ENCODE results near the gene CAPRIN2. TPM values are rescaled to one million over a fixed set of nuclear protein-coding genes. Genes with fewer than 3 reads are reported as not detected.

The CAPRIN2 gene
- total RNA-seq, 1 experiment from 2014 or later, result 123 TPM

DNA sequence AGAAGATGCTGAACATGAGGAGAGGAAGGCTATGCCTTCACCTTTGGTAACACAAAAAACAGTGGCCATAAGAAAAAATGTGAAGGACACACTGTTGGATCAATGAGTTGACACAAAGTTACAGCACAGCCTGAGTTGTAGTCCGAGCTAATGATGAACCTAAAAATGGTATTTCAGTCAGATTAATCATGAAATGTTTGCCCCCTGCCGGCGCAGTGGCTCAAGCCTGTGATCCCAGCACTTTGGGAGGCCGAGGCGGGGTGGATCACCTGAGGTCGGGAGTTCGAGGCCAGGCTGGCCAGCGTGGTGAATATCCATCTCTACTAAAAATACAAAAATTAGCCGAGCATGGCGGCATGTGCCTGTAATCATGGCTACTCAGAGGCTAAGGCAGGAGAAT, 1.3 kb upstream of the CAPRIN2 start:
- no peak for DNase-seq
- Histone ChIP-seq H4K20me1 (ENCODE audit: control insufficient read depth, insufficient read depth, insufficient read length) (no peaks in the 10 kb centered on the region), H3K79me1 (ENCODE audit: insufficient read depth, low read depth, low read length, poor library complexity, severe bottlenecking) (no peaks in the 10 kb centered on the region), H3K79me2 (ENCODE audit: insufficient read depth, low read length) (peaks cover 13% of the 10 kb centered on the region; the same call in 1 of the 2 replicates), H4K5ac (ENCODE audit: insufficient read length, low read depth, low read length) (no peak overlapping the region), H3K4me1 (ENCODE audit: insufficient read depth, low read length) (peaks cover 5% of the 10 kb centered on the region), H3K27me3 (ENCODE audit: insufficient read depth, low read length) (no peaks in the 10 kb centered on the region), H3K27ac (ENCODE audit: insufficient read length, low read depth, low read length) (no peak overlapping the region), H3K9me3 (ENCODE audit: control insufficient read depth, low read depth, low read length) (no peaks in the 10 kb centered on the region), H3K4me2 (ENCODE audit: insufficient read depth, insufficient read length, low read length) (no peak overlapping the region), H3K18ac (ENCODE audit: insufficient read length, low read depth, low read length) (no peak overlapping the region), H2BK120ac (ENCODE audit: low read depth, low read length, poor library complexity, severe bottlenecking) (no peak overlapping the region), H3K23ac (ENCODE audit: insufficient read length, low read depth, low read length) (no peak overlapping the region), H3K9ac (ENCODE audit: extremely low read depth, insufficient read length, low read length) (no peak overlapping the region), H2BK12ac (ENCODE audit: insufficient read length, low read depth, low read length) (no peak overlapping the region), H2BK15ac (ENCODE audit: low read depth, low read length) (no peak overlapping the region), H4K8ac (replicated peaks; ENCODE audit: insufficient read length, low read depth, low read length) (no peak overlapping the region), H2AFZ (ENCODE audit: low read length) (no peak overlapping the region), H3K4ac (ENCODE audit: low read depth, low read length) (no peak overlapping the region), H3K56ac (ENCODE audit: insufficient read length, low read depth, low read length) (no peak overlapping the region), H2BK5ac (ENCODE audit: insufficient read length, low read length) (no peak overlapping the region), H3T11ph (ENCODE audit: low read length) (no peak overlapping the region), H3K14ac (ENCODE audit: insufficient read depth, low read length) (no peak overlapping the region), H3K23me2 (ENCODE audit: insufficient read length, low read depth, low read length, poor library complexity, severe bottlenecking) (peaks cover 9% of the 10 kb centered on the region), H2BK20ac (ENCODE audit: low read depth, low read length, poor library complexity, severe bottlenecking) (no peak overlapping the region), H2AK5ac (ENCODE audit: insufficient read length, low read length) (no peak overlapping the region), H4K91ac (ENCODE audit: insufficient read length, low read depth, low read length) (no peak overlapping the region)
- TF ChIP-seq, protein P1, sequence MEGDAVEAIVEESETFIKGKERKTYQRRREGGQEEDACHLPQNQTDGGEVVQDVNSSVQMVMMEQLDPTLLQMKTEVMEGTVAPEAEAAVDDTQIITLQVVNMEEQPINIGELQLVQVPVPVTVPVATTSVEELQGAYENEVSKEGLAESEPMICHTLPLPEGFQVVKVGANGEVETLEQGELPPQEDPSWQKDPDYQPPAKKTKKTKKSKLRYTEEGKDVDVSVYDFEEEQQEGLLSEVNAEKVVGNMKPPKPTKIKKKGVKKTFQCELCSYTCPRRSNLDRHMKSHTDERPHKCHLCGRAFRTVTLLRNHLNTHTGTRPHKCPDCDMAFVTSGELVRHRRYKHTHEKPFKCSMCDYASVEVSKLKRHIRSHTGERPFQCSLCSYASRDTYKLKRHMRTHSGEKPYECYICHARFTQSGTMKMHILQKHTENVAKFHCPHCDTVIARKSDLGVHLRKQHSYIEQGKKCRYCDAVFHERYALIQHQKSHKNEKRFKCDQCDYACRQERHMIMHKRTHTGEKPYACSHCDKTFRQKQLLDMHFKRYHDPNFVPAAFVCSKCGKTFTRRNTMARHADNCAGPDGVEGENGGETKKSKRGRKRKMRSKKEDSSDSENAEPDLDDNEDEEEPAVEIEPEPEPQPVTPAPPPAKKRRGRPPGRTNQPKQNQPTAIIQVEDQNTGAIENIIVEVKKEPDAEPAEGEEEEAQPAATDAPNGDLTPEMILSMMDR (conservative IDR thresholded peaks at IDR 0.05), result no peak
- Mint-ChIP-seq H3K36me3 (ENCODE audit: insufficient read depth in 1 of 3, low read depth in 3 of 3) (peaks cover 0 to 16% (median 9%) of the 10 kb centered on the region in 3 experiments; a peak in 4 of 7 replicates), H3K4me3 (peak overlapping the region; percentile 97 to 98; a peak in 4 of 5 replicates), H3K9me3 (peaks cover 2 to 5% of the 10 kb centered on the region in 2 experiments; a peak in 2 of 5 replicates), H3K4me1 (peaks cover 34 to 36% of the 10 kb centered on the region in 2 experiments), H3K27ac (no peak overlapping the region), H3K27me3 (ENCODE audit: low read depth) (no peaks in the 10 kb centered on the region)
- WGBS (ENCODE audit: extremely low coverage, insufficient read length, low lambda C conversion rate), result no CpG with 5 or more reads among the region's 10 CpGs

Data from H9 (cell line).